Activated CD4-positive, alpha-beta memory T cell treated with anti-CD3 and anti-CD28 coated beads, Interleukin-2, amount 10 ng/mL, durations not matched to agents 7 days and 5 days (primary cell): ENCODE measurements around the gene RBP3. TPM values are rescaled to one million over a fixed set of nuclear protein-coding genes. Genes with fewer than 3 reads are reported as not detected.

Experiments used
- CTCF ChIA-PET: fragments of 350-600 bp; sonication (Branson Sonifier 250); formaldehyde crosslinking; loops from one replicate; lab custom pipeline; 2021; ENCODE audit warnings: antibody characterized with exemption, inconsistent platforms; lab: Charles Lee
- POLR2A ChIA-PET: fragments of 350-600 bp; sonication (Branson Sonifier 250); formaldehyde crosslinking; loops from one replicate; lab custom pipeline; 2021; ENCODE audit warnings: antibody characterized with exemption; lab: Charles Lee
- DNase-seq: peaks from one replicate; pipeline ENCODE4 v3.0.0-alpha.2; 2020
- H3K27ac Mint-ChIP-seq: one replicate; pipeline ENCODE4 v1.8.0; 2021; ENCODE audit warnings: mild to moderate bottlenecking, mixed read lengths
- H3K27me3 Mint-ChIP-seq: one replicate; pipeline ENCODE4 v1.8.0; 2021; ENCODE audit warnings: mixed read lengths
- H3K36me3 Mint-ChIP-seq: one replicate; pipeline ENCODE4 v1.8.0; 2021; ENCODE audit warnings: low read depth, mixed read lengths
- H3K4me1 Mint-ChIP-seq: one replicate; pipeline ENCODE4 v1.8.0; 2021; ENCODE audit warnings: mixed read lengths
- H3K4me3 Mint-ChIP-seq: one replicate; pipeline ENCODE4 v1.8.0; 2021; ENCODE audit warnings: mild to moderate bottlenecking, mixed read lengths
- H3K9me3 Mint-ChIP-seq: one replicate; pipeline ENCODE4 v1.8.0; 2021; ENCODE audit warnings: mixed read lengths
- total RNA-seq, 2 experiments: library from RNA; stranded (reverse); gene quantifications; one replicate each; pipeline ENCODE4 v1.2.3, GENCODE V29; 2021

Gene RBP3
- total RNA-seq, 2 experiments from 2014 or later, result not detected

DNA sequence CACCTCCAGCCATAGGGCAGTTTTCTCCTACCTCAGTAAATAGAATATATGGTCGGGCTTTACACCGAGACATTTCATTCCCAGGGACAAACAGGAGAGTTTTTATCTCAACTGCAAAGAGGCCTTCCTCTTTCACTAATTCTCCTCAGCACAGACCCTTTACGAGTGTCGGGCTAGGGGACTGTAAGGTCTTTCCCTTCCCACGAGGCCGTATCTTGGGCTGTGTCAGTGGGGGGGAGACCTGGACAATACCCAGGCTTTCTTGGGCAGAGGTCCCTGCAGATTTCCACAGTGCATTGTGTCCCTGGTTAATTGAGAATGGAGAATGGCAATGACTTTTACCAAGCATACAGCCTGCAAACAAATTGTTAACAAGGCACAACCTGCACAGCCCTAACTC lies 49.1 kb downstream of the RBP3 start:
- no peak overlapping the region for H3K4me3 Mint-ChIP-seq

DNA sequence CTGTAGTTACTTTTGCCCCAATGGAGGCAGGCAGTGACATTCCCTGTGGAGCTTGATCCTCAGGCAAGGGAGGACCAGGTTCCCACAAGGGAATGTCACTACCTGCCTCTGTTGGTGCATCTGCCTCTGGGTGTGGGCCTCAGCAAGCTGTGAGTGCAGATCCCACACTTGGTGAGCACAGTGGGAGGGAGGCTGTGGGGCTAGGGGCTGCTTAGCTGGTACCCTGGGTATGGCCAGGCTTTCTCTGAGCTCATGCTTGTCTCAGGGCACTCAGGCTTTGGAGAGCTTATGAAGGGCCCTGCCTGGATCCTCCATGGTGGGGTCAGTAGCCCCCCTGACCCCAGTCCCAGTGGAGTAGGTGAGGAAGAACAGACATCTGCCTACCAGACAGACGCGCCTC lies 52.1 kb downstream of the RBP3 start:
- Mint-ChIP-seq H3K9me3 (peaks cover 2% of the 10 kb centered on the region), H3K36me3 (no peaks in the 10 kb centered on the region), H3K4me3 (no peak overlapping the region), H3K27ac (no peak overlapping the region), H3K4me1 (no peaks in the 10 kb centered on the region), H3K27me3 (peaks cover 18% of the 10 kb centered on the region)
- POLR2A ChIA-PET, result no interaction called here
- DNase-seq, result no peak
- CTCF ChIA-PET, result no interaction called here

More for the DNA sequence above, 49.1 kb downstream of the RBP3 start:
- Mint-ChIP-seq H3K36me3 (no peaks in the 10 kb centered on the region), H3K27me3 (peaks cover 41% of the 10 kb centered on the region), H3K4me1 (no peaks in the 10 kb centered on the region), H3K27ac (no peak overlapping the region), H3K9me3 (peaks cover 2% of the 10 kb centered on the region)
- ChIA-PET POLR2A (no interaction called here), CTCF (no interaction called here)
- no peak for DNase-seq

DNA sequence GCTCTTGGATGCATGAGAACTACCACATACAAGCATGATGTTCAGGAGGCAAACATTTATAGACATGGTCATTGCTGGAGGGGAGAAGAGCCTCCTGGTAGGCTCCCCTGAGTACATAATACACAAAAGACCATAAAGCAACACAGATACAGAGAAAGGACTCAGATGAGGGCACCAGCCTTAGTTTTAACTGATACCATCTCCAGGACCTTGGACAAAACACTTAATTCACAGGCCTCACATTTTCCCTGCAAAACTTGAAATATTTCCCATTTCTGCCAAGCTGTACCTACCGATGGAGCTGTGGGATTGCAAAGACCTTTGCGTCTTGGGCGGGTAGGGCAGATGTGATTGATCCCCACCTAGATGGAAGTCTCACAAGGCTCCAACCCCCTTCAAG lies 52.6 kb downstream of the RBP3 start:
- ChIA-PET POLR2A (no interaction called here), CTCF (no interaction called here)
- peaks cover 14% of the 10 kb centered on the region for H3K27me3 Mint-ChIP-seq
- H3K9me3 Mint-ChIP-seq, result peaks cover 2% of the 10 kb centered on the region
- H3K27ac Mint-ChIP-seq, result no peak overlapping the region
- H3K36me3 Mint-ChIP-seq, result no peaks in the 10 kb centered on the region
- DNase-seq, result no peak
- no peak overlapping the region for H3K4me3 Mint-ChIP-seq
- H3K4me1 Mint-ChIP-seq, result no peaks in the 10 kb centered on the region

DNA sequence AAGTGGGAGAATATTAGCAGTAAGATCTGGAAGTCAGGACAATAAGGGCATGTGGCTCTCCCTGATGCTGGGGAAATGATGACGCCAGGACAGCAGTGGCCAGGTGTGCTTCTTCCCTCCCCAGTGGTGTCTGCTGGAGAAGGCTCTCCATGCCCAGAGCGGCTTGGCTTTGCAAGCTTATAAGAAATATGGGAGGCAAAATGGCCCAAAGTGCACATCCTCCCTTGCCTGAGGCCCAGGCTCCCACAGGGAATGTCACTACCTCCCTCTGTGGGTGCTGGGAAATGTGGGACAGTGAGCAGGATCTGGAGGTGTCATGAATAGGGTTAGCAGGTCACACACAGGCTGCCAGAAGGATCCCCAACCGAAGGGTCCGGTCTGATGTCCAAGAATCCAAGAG lies 53.0 kb downstream of the RBP3 start:
- CTCF ChIA-PET, result no interaction called here
- Mint-ChIP-seq H3K27ac (no peak overlapping the region), H3K36me3 (no peaks in the 10 kb centered on the region), H3K27me3 (peaks cover 14% of the 10 kb centered on the region), H3K4me3 (no peak overlapping the region), H3K9me3 (peaks cover 2% of the 10 kb centered on the region), H3K4me1 (no peaks in the 10 kb centered on the region)
- POLR2A ChIA-PET, result no interaction called here
- DNase-seq, result no peak

DNA sequence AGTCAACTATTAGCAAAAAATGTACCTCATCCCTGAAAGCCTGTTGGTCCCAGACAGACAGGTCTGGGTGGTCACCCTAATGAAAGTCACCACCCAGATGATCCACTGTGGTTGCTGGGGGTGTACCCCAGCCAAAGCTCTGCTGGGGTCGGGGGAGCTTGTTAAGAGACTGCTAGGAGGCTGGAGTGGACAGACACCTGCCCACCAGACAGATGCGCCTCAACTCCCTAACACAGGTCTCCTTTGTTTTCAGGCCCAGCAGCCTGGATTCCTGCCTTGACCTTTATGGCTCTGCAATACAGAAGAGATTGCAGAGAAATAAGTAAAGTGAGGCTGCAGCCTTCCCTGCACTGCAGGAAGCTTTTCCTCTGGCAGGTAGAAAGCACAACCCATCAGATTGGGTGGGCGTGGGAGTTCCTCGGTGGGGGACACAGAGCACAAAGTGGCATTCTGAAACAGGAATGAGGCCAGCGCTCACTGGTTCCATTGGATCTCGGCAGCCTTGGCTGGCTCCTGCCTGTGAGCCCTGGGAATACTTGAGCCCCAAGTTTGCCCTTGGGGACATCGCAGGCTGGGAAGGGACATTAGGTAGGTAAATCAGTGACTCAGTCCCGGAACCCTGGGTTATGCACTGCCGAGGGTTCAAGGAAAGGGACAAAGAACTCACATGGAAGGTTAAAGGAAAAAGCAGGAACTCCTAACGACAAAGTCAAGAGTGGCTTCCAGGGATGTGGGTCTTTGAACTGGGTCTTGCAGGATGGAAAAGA lies 53.9 kb downstream of the RBP3 start:
- ChIA-PET CTCF (no interaction called here), POLR2A (no interaction called here)
- no peak overlapping the region for H3K4me3 Mint-ChIP-seq
- H3K27me3 Mint-ChIP-seq, result peaks cover 8% of the 10 kb centered on the region
- no peaks in the 10 kb centered on the region for H3K4me1 Mint-ChIP-seq
- no peak for DNase-seq
- peaks cover 2% of the 10 kb centered on the region for H3K9me3 Mint-ChIP-seq
- H3K27ac Mint-ChIP-seq, result no peak overlapping the region
- H3K36me3 Mint-ChIP-seq, result no peaks in the 10 kb centered on the region

DNA sequence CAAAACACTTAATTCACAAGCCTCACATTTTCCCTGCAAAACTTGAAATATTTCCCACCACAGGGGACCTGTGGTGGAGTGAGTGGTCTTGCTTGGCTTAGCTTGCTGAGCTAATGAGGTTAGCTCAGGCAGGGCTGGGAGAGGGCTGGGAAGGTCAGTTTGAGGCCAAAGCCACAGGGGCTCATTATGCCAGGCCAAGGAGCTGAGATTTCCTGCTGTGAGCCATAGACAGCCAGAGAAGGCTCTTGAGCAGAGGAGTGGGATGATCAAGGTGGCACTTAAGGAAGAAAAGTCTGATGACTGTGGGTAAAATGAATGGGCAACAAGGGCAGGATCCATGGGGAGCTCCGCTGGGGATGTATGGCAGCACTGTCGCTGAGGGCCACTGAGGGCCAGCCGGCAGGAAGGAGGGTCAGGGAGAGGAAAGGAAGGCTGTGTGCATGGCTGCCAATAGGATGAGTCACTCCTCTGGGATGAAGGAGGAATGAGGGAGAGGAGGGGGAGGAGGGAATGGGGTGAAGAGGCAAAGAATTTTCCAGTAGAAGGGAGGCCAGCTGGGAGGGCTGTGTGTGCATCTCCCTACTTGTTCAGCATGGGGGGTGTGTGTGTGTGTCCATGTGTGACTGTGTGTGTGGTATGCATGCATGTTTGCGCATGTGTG lies 54.6 kb downstream of the RBP3 start:
- POLR2A ChIA-PET, result no interaction called here

DNA sequence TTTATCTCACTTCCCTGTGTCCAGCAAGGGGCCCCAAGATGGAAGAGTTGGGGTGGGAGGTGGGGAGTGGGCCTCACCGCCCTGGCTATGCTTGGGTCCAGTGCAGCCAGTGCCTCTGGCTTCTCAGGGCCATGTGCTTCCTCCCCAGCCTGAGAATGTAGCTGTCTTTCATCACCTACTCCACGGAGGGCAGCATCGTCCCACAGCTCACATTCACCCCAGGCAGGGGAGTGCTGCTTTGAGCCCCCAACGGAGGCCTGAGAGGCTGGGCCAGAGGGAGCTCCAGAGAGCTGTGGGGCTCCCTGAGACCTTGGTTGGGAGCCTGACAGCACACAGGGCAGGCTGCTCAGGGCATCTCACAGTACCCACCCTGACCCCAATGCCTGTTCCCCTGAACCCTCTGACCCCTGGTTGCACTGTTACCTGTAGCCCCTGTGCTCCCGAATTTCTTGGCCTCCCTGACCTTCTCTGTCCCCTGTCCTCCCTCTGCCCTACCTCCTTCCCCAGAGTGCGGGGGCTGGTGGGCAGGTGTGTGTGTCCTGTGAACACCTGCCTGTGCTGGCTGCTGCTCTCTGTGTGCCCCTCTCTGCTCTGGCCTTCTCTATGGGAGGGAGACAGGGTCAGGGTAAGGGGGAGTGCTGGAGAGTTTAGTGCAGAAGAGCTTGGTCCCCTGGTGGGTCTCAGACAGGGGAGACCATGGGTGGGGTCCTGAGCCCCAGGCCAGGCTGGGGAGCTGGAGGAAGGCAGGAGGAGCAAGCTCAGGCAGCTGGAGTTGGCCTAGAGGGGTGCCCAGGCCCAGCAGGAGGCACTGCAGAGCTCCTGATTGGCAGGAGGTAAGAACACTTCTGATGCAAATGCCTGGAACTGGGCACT lies 55.5 kb downstream of the RBP3 start:
- Mint-ChIP-seq H3K27me3 (peaks cover 2% of the 10 kb centered on the region), H3K4me1 (no peaks in the 10 kb centered on the region), H3K36me3 (no peaks in the 10 kb centered on the region), H3K4me3 (no peak overlapping the region), H3K9me3 (no peaks in the 10 kb centered on the region), H3K27ac (no peak overlapping the region)
- ChIA-PET CTCF (no interaction called here), POLR2A (no interaction called here)
- DNase-seq, result no peak

More for the DNA sequence above, 54.6 kb downstream of the RBP3 start:
- Mint-ChIP-seq H3K27ac (no peak overlapping the region), H3K4me3 (no peak overlapping the region), H3K27me3 (peaks cover 8% of the 10 kb centered on the region), H3K4me1 (no peaks in the 10 kb centered on the region), H3K36me3 (no peaks in the 10 kb centered on the region), H3K9me3 (peaks cover 2% of the 10 kb centered on the region)
- DNase-seq, result no peak
- CTCF ChIA-PET, result no interaction called here

DNA sequence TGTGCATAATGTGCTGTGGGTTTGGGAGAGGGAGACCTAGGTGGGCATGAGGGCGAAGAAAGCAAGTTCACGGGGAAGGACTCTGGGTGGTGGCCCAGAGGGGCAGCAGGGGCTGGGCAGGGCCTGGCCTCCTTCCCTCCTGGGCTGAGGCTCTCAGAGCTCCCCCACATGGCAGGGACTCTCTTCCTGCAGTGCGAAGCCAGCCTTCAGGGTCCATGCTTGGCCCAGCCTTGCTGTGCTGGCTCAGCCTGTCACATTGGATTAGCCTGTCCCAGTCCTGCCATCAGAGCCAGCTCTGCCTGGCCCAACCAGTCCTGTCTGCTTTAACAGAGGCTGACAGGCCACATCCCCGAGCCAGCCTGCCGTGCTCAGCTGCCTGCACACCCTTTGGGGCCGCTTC lies 56.3 kb downstream of the RBP3 start:
- Mint-ChIP-seq H3K4me1 (no peaks in the 10 kb centered on the region), H3K4me3 (no peak overlapping the region), H3K27me3 (peaks cover 2% of the 10 kb centered on the region), H3K9me3 (no peaks in the 10 kb centered on the region), H3K27ac (no peak overlapping the region), H3K36me3 (no peaks in the 10 kb centered on the region)
- ChIA-PET CTCF (no interaction called here), POLR2A (no interaction called here)
- DNase-seq, result no peak

DNA sequence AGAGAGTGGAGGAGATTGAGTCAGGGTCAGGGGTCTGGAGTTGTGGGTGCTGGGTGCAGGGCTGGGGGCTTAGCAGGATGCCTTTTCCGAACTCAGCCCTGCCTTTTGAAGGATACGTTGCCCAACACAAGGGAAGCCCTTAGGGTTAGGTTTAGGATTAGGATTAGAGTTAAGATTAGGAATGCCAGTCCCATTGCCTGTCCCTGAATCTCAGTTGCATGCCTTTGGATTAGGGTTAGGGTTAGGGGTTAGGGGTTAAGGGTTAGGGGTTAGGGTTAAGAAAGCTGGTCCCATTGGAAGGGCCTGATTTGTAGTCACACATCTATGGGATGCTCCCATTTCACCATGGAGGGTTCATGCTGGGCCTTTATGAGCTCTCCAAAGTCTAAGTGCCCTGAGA lies 56.8 kb downstream of the RBP3 start:
- ChIA-PET POLR2A (no interaction called here), CTCF (no interaction called here)
- Mint-ChIP-seq H3K27ac (no peak overlapping the region), H3K4me1 (no peaks in the 10 kb centered on the region), H3K36me3 (no peaks in the 10 kb centered on the region), H3K9me3 (no peaks in the 10 kb centered on the region), H3K27me3 (peaks cover 2% of the 10 kb centered on the region), H3K4me3 (no peak overlapping the region)
- DNase-seq, result no peak

DNA sequence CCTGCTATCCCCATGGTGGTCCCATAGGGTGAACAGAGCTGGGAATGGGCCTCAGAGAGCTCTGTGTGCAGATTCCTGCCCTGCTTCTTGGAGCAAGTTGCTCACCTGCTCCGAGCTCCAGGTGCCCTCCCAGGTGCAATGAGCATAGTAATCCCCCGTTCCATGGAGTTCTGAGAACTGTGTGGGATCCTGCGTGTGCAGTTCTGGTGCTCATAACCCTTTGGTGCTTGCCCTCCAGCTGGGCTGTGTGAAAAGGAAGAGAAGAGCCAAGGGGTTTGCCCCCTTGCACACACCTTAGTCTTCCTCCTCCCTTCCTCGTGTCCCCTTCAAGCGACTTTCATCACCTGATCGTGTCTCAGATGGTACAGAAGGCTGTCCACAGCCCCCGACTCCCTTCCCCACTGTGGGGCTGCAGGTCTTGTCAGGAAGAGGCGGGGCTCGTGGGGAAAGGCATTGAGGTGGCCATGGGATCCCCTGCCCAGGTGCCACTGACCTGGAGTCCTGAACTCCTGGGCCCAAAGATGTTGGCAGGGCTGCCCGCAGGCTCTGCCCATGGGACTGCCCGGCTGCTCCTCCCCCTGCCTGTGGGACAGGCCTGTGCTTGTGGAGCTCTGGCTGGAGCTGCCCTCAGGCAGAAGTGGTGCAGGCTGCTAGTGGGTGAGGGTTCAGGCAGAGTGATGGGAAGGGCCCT lies 57.8 kb downstream of the RBP3 start:
- no peaks in the 10 kb centered on the region for H3K36me3 Mint-ChIP-seq
- ChIA-PET CTCF (no interaction called here), POLR2A (no interaction called here)
- H3K4me1 Mint-ChIP-seq, result no peaks in the 10 kb centered on the region
- peaks cover under 1% of the 10 kb centered on the region for H3K27me3 Mint-ChIP-seq
- H3K27ac Mint-ChIP-seq, result no peak overlapping the region
- H3K9me3 Mint-ChIP-seq, result no peaks in the 10 kb centered on the region
- no peak overlapping the region for H3K4me3 Mint-ChIP-seq
- no peak for DNase-seq

DNA sequence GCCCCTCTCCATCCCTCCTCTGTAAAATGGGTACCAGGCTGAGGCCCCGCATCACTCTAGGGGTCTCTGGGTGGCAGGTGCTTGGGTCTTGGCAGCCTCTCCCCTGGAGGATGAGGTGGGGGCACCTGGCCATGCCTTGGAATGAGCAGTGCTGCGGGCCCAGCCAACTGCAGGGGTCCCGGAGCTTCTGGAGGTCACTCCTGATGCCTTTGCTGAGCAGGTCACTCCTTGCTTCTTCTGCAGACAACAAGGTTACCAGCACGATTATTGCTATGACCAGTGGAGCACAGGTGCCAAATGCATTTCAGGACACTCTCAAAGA lies 58.3 kb downstream of the RBP3 start:
- Mint-ChIP-seq H3K27ac (no peak overlapping the region), H3K4me3 (no peak overlapping the region), H3K4me1 (no peaks in the 10 kb centered on the region), H3K9me3 (no peaks in the 10 kb centered on the region), H3K36me3 (no peaks in the 10 kb centered on the region), H3K27me3 (no peaks in the 10 kb centered on the region)
- no peak for DNase-seq
- ChIA-PET CTCF (no interaction called here), POLR2A (no interaction called here)

DNA sequence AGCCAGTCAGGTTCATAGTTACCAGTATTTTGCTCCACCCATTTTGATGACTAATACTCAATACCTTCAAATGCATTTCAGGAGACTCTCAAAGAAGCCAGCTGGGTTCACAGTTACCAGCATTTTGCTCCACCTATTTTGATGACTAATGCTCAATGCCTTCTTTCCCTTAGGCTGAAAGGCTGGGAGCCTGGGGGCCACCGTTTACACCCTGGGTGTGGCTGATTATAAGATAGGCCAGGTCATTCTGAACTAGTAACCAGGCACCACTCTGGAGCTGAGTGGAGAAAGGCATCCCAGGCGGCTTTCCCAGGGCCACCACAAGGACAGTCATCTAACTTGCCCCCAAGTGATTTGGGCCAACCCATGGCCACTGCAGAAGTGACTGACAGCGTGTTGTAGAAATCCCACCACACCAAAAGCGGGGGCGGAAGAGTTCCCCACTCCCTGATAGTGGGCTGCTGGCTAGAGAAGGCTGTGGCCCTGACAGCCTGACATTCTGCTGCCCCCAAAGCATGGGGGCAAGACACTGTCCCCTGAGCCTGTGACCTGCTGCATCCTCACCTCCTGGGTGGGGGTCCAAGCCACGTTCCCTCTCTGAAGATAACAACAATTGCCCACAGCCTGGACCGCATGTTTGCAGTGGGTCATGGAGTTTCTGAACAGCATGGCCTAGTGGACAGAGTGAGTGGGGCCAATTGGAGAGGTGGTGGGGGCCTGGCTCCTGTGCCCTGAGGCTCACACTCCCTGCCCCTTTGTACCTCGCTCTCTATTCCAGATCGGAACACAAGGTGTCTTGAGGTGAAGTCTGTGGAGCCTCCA lies 58.9 kb downstream of the RBP3 start:
- Mint-ChIP-seq H3K9me3 (no peaks in the 10 kb centered on the region), H3K27me3 (no peaks in the 10 kb centered on the region), H3K36me3 (no peaks in the 10 kb centered on the region), H3K4me1 (no peaks in the 10 kb centered on the region), H3K4me3 (no peak overlapping the region), H3K27ac (no peak overlapping the region)
- POLR2A ChIA-PET, result no interaction called here
- DNase-seq, result no peak
- CTCF ChIA-PET, result no interaction called here
